IPS-11a (cell line): ENCODE measurements around the gene RBM10.

Experiments
- H3K4me3 ChIP-seq: one replicate; pipeline ENCODE4 v1.5.1; 2013; ENCODE audit warnings: low read depth, low read length, control low read depth

Gene RBM10

DNA sequence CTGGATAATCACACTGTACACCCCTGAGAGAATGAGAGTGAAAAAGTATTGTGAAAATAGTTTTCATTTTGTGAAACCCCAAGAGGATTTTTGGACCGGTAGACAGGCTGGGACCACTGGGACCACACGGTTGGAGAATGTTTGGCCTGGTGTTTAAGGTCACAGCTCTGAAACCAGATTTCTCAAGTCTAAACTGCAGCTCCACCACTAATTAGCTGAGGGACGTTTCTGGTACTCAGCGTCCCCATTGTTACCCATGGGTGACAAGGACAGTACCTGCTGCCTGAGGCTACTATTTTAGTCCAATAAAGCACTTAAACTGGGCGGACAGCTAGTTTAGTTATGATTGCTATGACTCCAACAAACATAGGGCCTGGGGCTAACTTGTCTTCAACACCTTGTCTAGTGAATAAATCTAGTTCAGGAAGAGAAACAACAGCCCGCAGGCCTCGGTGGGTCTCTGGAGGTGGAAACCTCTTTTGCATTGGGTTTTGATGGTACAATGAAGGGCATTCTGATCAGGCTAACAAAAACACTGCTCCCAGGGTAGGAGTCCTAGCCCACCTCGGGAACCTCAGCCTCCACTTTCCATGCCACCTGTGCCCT lies 87.3 kb downstream of the RBM10 start:
- peak overlapping the region; percentile 70 for H3K4me3 ChIP-seq

DNA sequence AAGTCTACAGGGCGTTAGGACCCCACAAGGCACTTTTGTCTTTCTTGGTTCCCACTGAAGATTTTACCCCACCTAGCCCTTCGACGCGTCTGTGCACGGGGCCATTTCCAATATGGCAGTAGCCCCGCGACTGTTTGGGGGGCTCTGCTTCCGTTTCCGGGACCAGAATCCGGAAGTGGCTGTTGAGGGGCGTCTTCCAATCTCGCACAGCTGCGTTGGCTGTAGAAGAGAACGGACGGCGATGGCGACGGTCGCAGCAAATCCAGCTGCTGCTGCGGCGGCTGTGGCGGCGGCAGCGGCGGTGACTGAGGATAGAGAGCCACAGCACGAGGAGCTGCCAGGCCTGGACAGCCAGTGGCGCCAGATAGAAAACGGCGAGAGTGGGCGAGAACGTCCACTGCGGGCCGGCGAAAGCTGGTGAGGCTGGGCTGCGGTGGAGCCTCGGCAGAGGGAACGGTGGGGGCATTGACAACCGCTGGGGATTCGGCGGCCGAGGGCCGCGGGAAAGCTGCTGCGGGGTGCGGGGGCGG lies 87.8 kb downstream of the RBM10 start, which contains the start of gene USP11:
Gene USP11 (plus strand): TSS at position 207 of the 530 bp plus-strand sequence. CDS start 35 bp downstream, at position 242.
- H3K4me3 ChIP-seq = peak within 1 kb of the TSS; percentile 70

- peak overlapping the region; percentile 70 for H3K4me3 ChIP-seq
These were observed 88.5 kb downstream of the RBM10 start for GRCh38 chrX:47233333-47234113.

- peak overlapping the region; percentile 70 for H3K4me3 ChIP-seq
These were observed 89.6 kb downstream of the RBM10 start for GRCh38 chrX:47234583-47234982.

DNA sequence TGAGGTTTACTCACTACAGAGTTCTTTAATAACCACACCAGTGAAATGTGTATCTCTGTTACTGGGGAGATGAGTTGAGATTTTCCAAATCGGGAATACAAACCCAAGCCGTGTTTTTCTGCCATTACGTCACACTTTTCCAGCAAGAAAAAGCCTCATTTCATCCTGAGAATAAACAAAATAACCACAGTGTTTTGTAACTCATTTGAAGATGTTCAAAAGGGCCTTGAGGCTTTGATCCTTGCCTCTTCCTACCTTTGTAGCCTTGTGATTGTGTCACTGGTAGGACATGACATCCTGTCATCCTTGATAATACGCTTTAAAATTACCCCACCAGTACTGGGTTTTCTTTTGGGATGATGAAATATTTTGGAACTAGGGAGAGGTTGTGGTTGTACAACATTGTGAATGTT lies 90.7 kb downstream of the RBM10 start:
- no peak overlapping the region for H3K4me3 ChIP-seq
